HL-60 (cell line): Measurements from ENCODE around the gene ABHD15.

Source experiments
- GABPA ChIP-seq: IDR thresholded peaks from 2 replicates; pipeline ENCODE4 v1.6.1; 2012; ENCODE audit warnings: low read depth
- POLR2AphosphoS5 ChIP-seq: IDR thresholded peaks from 2 replicates; pipeline ENCODE4 v1.6.1; 2012; ENCODE audit warnings: low read depth
- SPI1 ChIP-seq: IDR thresholded peaks from 2 replicates; pipeline ENCODE4 v1.6.1; 2012; ENCODE audit warnings: low read depth, mild to moderate bottlenecking, borderline replicate concordance
- TF ChIP-seq, protein P1 (sequence below): IDR thresholded peaks from one replicate; pipeline ENCODE4 v1.5.1; 2011; ENCODE audit warnings: low read length, control low read depth, inconsistent platforms; ENCODE audit not compliant: insufficient read depth

DNA sequence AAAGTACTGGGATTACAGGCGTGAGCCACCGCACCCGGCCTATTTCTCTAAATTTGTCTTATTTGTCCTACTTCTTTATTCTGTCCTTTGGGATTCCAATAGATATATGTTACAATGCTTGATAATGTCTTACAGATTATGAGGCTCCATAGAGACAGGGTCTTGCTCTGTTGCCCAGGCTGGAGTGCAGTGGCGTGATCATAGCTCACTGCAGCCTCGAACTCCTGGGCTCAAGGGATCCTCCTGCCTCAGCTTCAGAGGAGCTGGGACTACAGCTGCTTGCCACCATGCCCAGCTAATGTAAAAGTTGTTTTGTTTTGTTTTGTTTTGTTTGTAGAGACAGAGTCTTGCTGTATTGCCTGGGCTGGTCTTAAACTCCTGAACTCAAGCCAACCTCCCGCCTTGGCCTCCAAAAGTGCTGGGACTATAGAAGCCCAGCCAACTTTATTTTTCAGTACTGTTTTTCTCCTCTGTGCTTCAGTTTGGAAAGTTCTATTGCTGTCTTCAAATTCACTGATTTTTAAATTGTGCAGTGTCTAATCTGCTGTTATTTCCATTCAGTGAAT is 36.4 kb upstream of the ABHD15 start:
- TF ChIP-seq, protein P1, sequence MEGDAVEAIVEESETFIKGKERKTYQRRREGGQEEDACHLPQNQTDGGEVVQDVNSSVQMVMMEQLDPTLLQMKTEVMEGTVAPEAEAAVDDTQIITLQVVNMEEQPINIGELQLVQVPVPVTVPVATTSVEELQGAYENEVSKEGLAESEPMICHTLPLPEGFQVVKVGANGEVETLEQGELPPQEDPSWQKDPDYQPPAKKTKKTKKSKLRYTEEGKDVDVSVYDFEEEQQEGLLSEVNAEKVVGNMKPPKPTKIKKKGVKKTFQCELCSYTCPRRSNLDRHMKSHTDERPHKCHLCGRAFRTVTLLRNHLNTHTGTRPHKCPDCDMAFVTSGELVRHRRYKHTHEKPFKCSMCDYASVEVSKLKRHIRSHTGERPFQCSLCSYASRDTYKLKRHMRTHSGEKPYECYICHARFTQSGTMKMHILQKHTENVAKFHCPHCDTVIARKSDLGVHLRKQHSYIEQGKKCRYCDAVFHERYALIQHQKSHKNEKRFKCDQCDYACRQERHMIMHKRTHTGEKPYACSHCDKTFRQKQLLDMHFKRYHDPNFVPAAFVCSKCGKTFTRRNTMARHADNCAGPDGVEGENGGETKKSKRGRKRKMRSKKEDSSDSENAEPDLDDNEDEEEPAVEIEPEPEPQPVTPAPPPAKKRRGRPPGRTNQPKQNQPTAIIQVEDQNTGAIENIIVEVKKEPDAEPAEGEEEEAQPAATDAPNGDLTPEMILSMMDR = no peak
- TF ChIP-seq SPI1 (no peak), POLR2AphosphoS5 (no peak), GABPA (no peak)
